RWPE2 (cell line): ENCODE results near the gene ITSN1.
"Not testable (repeated sequence)": the region's sequence is repeated elsewhere in the genome, so short reads cannot be mapped to it uniquely, and the experiment has no call there.

Experiments used
- ATAC-seq: fragments of 200-7000 bp; cut with Tn5 transposase; 3 replicates; pipeline ENCODE4 v1.9.1; 2021; ENCODE audit warnings: low read depth
- DNase-seq: peaks from one replicate; pipeline ENCODE4 v3.0.0-alpha.2; 2020; ENCODE audit warnings: low spot score
- H3K27ac ChIP-seq: fragments of 450-650 bp; 2 replicates; pipeline ENCODE4 v1.5.1; 2017; ENCODE audit warnings: mild to moderate bottlenecking; ENCODE audit not compliant: poor library complexity, severe bottlenecking
- H3K27me3 ChIP-seq: fragments of 250-450 bp; sonication (Bioruptor Pico); 2 replicates; pipeline ENCODE4 v1.5.1; 2021; ENCODE audit warnings: mild to moderate bottlenecking, moderate library complexity; ENCODE audit not compliant: insufficient read depth, poor library complexity, severe bottlenecking
- H3K36me3 ChIP-seq: fragments of 250-450 bp; sonication (Bioruptor Pico); 2 replicates; pipeline ENCODE4 v1.5.1; 2020; ENCODE audit warnings: low read depth, mild to moderate bottlenecking, moderate library complexity
- H3K4me1 ChIP-seq: fragments of 250-450 bp; sonication (Bioruptor Pico); 2 replicates; pipeline ENCODE4 v1.5.1; 2021; ENCODE audit warnings: mild to moderate bottlenecking, moderate library complexity; ENCODE audit not compliant: insufficient read depth, poor library complexity, severe bottlenecking
- H3K4me3 ChIP-seq: fragments of 250-450 bp; sonication (Bioruptor Pico); 2 replicates; pipeline ENCODE4 v1.5.1; 2021; ENCODE audit warnings: mild to moderate bottlenecking, moderate library complexity; ENCODE audit not compliant: severe bottlenecking
- H3K9me3 ChIP-seq: fragments of 250-450 bp; sonication (Bioruptor Pico); 2 replicates; pipeline ENCODE4 v1.5.1; 2021; ENCODE audit warnings: mild to moderate bottlenecking, moderate library complexity; ENCODE audit not compliant: severe bottlenecking
- CTCF ChIP-seq: fragments of 450-650 bp; IDR thresholded peaks from one replicate; pipeline ENCODE4 v1.5.1; 2017; ENCODE audit warnings: mild to moderate bottlenecking, moderate library complexity; ENCODE audit not compliant: poor library complexity, severe bottlenecking

The ITSN1 gene

GRCh38 chr21:33642027-33642895 lies at the start of gene ITSN1:
Gene ITSN1, plus strand, starts transcription at chr21:33642501. Its CDS starts 76,328 bp downstream, at chr21:33718829.
- no peaks in the 10 kb centered on the region for H3K9me3 ChIP-seq
- peak within 1 kb of the TSS; percentile 62 for H3K27ac ChIP-seq
- TF ChIP-seq CTCF = no peak
- DNase-seq (peak; percentile 99), ATAC-seq (peak; percentile 78)
- H3K4me1 ChIP-seq = peaks cover 23% of the 10 kb centered on the region
- peak within 1 kb of the TSS; percentile 75 for H3K4me3 ChIP-seq
- H3K27me3 ChIP-seq = no peaks in the 10 kb centered on the region
- H3K36me3 ChIP-seq = no peaks in the 10 kb centered on the region

- Histone ChIP-seq H3K9me3 (no peaks in the 10 kb centered on the region), H3K27ac (no peak overlapping the region), H3K36me3 (peaks cover 54% of the 10 kb centered on the region), H3K4me1 (no peaks in the 10 kb centered on the region), H3K27me3 (no peaks in the 10 kb centered on the region), H3K4me3 (no peak overlapping the region)
- DNase-seq (no peak), ATAC-seq (no peak)
- TF ChIP-seq CTCF = no peak
These were observed 44.2 kb upstream of the ITSN1 start for GRCh38 chr21:33598051-33598450.

- Histone ChIP-seq H3K4me3 (no peak overlapping the region), H3K36me3 (peaks cover 50% of the 10 kb centered on the region), H3K27ac (no peak overlapping the region), H3K4me1 (no peaks in the 10 kb centered on the region), H3K27me3 (no peaks in the 10 kb centered on the region), H3K9me3 (no peaks in the 10 kb centered on the region)
- DNase-seq (no peak), ATAC-seq (no peak)
- TF ChIP-seq CTCF = no peak
These were observed 33.7 kb upstream of the ITSN1 start for GRCh38 chr21:33608559-33608958.

GRCh38 chr21:33611006-33611744 lies 31.1 kb upstream of the ITSN1 start:
- Histone ChIP-seq H3K9me3 (no peaks in the 10 kb centered on the region), H3K4me1 (no peaks in the 10 kb centered on the region), H3K4me3 (no peak overlapping the region), H3K36me3 (peaks cover 43% of the 10 kb centered on the region), H3K27ac (no peak overlapping the region), H3K27me3 (no peaks in the 10 kb centered on the region)
- DNase-seq = no peak
- TF ChIP-seq CTCF = no peak
- no peak for ATAC-seq

DNA sequence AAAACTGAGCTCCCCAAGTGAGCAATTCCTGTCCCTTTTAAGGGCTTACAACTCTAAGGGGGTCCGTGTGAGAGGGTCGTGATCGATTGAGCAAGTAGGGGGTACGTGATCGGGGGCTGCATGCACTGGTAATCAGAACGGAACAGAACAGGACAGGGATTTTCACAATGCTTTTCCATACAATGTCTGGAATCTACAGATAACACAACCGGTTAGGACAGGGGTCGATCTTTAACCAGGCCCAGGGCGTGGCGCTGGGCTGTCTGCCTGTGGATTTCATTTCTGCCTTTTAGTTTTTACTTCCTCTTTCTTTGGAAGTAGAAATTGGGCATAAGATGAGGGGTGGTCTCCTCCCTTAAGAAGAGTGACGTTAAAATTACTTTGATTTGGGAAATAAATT lies 24.7 kb upstream of the ITSN1 start:
- not testable (repeated sequence) for H3K27me3 ChIP-seq, H3K27ac ChIP-seq, H3K4me3 ChIP-seq, H3K9me3 ChIP-seq, ATAC-seq, H3K4me1 ChIP-seq, DNase-seq
- peaks cover 35% of the 10 kb centered on the region for H3K36me3 ChIP-seq
